ENCODE results near the gene PCDH1.
"Not testable (repeated sequence)": the region's sequence is repeated elsewhere in the genome, so short reads cannot be mapped to it uniquely, and the experiment has no call there.

PCDH1 gene

DNA sequence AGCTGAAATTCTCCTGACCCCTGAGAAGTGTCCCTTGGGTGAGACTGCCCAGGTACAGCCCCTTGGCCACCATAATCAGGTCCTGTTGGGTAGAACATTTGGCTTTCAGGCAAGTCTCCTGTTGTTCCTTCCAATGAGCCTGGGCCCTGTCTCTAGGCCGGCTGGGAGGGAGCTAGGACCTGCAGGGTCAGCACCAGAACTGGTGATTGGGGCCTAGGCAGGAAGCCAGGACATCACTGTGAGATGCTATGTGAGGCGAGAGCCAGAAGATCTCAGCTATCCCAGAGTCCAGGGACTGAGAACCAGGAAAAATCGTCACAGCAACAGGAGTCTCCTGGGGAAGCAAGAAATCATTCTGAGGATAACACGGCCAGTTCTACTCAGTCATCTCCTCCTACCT, 51.5 kb downstream of the PCDH1 start:
- no peak for DNase-seq

DNA sequence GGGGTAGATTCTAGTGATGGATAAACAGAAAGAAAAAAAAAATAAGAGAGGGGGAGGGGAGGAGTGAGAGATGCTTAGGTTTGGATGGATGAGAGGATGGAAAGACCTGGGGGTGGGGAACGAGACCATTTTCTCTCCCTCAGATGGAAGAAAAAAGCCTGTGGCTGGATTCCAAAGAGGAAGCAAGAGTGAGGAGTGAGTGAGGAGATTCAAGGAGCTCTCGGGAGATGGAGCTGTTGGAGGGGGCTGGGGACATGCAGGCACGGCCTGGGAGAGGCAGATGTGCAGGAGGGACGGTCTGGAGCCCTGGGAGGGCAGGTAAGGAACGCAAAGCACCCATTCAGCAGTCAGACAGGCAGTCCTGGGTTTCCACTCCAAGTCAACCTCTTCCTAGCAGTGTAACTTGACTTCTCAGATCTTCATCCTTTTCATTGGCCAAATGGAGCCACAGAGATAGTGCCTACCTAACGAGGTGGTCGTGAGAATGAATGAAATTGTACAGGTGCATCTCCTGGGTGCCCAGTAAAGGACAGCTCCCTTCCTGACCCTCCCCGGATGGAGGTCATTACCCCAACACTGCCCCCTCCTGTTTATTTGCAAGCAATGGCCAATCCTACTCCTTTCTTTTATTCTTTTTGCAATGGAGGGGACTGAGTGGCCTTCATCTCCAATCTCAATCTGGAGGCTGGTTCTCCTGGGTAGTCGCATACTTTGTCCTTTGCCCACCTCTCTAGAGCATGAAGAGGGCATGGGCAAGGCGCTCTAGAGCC, 52.2 kb downstream of the PCDH1 start:
- DNase-seq = no peak

DNA sequence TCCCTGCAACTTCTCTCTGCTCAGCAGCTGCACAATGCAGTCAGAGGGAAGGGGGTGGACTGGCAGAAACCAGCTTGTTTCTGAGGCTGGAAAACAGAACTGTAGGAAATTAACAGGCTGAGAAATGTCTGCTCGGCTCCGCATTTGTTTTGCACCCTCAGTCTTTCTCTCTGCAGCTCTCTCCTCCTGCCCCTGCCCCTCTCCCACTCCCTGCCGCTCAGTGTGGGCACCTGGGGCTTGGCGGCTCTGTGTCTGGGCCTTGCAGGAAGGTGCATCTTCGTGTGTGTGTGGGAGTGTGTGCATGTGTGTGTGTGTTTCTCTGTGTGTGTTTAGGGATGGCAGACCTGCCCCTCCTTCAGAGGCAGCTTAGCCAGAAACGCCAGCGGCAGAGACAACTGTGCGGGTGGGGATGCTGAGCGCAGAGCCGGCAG, 53.0 kb downstream of the PCDH1 start:
- DNase-seq = no peak

DNA sequence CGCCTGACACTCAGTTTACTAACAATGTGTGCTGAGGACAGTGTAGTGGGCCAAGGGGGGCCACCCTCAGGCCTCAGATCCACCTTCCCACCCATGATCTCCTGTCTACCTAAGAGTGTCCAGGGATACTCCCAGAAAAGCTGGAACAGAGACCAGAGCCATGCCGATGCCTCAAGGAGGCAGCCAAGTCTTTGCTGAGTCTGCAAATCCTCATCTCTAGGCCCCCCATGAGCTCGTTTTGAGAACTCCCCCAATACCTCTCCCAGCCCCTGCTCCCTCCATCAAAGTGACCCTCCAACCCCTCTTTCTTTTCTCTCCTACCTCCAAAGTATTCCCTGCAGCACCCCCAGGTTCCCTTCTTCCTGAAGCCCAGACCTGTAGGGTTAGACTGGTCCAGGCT, 53.5 kb downstream of the PCDH1 start:
- DNase-seq = no peak

DNA sequence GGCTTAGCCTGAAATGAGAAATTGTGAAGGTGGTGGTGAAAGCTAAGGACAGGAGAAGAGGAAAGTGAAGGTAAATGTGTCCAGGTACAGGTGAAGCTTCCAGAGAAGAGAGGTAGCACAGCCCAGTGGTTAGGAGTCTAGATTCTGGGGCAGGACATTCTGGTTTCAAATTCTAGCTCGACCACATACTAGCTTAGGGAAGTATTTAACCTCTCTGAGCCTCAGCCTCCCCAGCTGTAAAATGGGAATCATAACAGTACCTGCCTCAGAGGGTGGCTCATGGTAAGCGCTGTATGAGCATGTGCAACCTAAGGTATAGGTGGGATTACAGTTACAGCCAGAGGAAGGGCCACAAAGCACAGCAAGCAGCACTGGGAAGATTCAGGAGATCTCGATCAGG, 55.2 kb downstream of the PCDH1 start:
- no peak for DNase-seq

DNA sequence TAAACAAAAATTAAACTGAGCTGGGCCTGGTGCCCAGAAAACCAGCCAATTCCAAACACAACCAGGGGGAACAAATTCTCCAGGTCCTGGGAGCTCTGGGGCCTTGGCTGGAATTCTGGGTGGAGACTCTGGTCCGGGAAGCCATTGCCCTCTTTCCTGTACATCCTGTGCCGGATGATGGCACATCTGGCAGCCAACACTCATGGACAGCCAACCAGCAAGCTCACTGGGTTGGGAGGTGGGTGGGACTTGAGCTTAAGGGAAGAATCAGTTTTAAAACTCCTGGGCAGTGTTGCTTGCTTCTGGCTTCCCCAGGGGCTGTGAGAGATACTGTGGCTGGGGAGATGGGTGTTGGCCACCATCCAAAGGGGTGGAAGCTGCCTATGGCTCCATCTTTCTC, 56.1 kb downstream of the PCDH1 start:
- no peak for DNase-seq

DNA sequence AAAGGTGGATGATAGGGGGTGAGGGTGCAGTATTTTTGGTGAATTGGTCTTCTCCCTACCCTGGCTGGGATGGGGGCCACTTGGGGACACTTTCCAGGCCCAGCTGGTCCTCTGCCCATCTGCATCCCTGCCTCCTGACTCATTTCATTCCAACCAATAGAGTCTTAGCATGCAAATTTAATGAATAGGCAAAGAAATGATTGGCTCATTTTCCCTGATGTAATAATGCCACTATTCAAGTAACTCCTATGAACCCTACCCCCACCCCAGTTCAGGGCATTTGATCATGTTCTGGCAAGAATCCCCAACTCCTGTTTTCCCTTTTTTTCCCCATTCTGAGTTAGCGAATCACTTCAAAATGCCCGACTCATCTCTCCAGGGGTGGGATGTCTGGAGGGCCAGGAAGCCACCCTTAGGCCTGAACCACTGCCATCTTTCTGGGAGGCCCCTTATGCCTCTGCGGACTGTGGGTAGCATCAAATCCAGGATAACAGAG, 56.7 kb downstream of the PCDH1 start:
- DNase-seq = no peak

DNA sequence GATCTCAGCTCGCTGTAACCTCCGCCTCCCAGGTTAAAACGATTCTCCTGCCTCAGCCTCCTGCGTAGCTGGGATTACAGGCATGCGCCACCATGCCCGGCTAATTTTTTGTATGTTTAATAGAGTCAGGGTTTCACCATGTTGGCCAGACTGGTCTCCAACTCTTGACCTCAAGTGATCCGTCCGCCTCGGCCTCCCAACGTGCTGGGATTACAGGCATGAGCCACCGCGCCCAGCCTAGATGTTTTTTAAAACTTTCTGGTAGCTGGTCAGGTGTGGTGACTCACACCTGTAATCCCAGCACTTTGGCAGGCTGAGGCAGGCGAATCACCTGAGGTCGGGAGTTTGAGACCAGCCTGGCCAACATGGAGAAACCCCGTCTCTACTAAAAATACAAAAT, 57.5 kb downstream of the PCDH1 start:
- DNase-seq = not testable (repeated sequence)

DNA sequence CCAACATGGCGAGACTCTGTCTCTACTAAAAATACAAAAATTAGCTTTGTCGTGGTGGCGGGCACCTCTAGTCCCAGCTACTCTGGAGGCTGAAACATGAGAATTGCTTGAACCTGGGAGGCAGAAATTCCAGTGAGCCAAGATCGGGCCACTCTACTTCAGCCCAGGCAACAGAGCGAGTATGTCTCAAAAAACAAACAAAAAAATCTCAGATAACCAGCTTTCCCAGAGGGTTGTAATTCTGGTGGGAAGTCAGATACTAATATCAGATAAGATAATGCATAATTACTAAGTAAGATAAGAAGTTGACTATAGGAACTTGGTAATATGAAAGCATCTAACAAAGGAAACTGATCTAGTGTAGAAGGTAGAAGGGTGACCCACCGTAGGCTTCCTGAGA, 60.6 kb downstream of the PCDH1 start:
- no peak for DNase-seq

DNA sequence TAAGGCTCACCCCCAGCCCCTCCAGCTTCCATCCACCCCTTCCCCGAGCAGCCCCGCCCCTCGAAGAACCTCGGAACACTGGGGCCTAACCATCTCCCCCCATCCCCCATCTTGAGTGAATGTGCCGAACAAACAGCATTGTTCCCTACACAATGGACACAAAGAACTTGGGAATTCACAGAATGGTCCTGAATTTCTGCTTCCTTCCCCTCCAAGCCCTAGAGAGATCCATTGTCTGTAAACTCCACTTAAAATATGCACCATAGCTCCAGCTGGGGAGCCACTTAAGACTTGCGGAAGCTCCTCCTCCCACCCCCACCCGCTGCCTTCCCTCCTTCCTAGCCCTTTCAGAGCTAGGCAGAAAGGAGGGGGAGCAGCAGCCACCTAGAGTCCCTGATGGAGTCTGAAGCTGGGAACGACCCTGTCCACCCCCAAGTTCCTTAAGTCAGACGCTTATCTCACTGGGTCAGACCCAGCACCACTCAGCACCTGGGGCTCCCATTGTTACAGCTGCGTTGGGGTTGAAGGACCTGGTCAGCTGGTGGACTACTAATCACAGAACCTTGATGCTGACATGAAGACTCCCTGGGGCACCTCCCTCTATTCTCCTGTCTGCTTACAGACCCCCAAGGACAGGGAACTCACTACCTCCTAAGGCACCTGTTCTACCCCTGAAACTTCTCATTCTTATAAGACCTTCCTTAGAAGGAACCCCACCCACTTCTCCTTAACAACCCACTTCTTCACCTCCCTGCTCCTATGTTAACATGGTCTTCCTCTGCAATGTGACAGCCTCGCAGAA, 61.4 kb downstream of the PCDH1 start:
- DNase-seq = no peak

DNA sequence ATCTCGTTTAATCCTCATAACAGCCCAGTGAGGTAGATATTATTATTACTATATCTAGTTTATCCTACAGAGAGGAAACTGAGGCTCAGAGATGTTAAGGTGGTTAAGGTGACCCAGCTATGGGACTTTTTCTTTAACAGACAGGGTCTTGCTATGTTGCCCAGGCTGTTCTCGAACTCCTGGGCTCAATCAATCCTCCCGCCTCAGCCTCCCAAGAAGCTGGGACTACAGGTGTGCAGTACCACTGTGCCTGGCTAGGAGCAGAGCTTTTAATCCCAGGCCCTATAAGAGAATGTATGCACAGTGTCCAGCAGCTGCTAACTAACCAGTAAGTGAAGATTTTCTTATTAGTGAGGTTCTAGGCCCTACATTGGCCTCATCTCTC, 62.4 kb downstream of the PCDH1 start:
- no peak for DNase-seq

DNA sequence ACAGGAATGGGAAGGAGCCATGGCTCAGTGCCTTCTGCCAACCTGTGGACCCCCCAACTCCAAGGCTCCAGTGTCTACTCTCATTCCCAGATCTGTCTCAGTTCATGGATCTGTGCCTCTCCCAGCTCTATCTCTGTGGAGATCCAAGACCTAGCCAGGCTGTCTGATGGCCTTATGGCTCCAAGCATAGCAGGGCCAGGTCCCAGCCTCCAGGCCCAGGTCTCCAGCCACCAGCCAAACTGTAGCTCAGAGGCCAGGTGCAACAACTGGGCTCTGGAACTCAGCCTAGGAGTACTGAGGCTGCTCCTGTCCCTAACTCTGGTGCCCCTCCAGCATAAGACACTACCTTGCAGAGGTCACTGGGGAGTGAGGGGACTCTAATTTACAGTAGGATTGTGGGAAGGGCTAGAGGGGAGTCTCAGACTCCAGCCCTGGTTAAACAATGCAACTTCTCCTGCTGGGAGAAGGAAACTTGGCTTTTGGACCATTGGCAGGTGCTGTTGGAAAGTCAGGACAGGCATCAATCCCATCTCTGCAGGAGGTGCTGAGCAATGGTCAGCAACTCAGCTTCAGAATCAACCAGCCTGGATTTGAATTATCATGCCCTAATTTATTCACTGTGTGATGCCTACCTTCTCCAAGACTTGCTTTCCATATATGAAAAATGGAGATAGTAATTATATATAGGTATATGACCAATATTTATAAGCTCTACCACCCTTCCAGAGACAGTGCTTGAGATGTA, 63.0 kb downstream of the PCDH1 start:
- DNase-seq = no peak

DNA sequence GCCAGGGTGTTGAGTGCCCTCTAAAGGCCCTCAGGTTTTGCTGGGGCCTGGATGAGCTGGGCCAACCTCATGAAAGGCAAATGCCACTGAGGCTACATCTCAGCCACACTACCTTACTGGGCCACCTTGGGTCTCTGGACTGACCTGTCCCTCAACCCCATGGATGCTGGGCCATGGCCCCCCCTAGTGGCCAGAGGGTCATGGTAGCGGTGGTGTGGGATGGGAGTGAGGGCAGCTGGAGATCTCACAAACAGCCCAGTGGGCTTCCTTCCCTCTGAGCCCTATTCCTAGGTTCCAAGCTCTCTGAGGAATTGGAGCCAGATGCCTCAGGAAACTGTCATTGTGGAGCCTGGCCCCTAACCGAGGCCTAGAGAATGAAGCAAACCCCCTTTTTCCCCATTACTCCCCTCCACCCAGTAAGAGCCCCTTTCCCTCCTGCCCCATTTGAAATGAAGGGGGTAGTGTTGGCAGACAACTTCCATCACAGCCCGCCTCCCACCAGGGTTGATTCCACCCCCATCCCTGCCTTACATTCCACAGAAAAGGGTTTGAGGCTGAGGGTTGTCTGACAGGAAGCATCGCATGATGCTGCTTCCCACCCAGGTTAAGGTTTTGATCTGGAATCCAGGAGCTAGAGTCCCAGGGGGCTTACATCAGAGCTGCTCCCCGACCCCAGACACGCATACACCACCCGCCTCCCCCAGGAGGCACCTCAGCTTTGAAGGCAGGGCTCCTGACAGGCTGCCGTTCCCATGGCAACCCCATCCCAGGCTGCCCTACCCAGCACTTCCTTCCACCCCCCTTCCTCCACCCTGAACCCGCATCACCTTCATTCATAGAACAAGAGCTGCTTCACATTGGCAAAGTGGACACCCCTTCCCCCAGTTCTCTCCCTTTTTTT, 63.9 kb downstream of the PCDH1 start:
- peak; percentile 36 for DNase-seq

DNA sequence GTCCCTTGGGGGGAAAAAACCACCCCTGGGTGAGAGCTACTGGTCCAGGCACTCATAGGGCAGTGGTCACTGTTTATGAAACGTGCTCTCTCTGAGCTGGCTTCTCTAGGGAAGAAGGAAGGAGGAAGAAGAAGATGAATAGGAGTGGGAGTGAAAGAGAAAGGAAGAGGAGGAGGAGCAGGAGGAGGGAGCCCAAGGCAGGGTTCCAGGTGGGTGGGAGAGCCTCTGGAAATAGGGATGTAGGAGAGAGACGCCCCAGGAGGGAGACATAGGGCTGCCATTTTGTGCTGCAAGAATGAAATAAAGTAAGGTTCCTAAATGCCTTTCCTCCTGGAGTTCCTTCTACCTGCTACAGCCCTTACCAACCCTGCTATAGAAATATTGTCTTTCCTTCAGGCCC, 65.7 kb downstream of the PCDH1 start:
- no peak for DNase-seq

DNA sequence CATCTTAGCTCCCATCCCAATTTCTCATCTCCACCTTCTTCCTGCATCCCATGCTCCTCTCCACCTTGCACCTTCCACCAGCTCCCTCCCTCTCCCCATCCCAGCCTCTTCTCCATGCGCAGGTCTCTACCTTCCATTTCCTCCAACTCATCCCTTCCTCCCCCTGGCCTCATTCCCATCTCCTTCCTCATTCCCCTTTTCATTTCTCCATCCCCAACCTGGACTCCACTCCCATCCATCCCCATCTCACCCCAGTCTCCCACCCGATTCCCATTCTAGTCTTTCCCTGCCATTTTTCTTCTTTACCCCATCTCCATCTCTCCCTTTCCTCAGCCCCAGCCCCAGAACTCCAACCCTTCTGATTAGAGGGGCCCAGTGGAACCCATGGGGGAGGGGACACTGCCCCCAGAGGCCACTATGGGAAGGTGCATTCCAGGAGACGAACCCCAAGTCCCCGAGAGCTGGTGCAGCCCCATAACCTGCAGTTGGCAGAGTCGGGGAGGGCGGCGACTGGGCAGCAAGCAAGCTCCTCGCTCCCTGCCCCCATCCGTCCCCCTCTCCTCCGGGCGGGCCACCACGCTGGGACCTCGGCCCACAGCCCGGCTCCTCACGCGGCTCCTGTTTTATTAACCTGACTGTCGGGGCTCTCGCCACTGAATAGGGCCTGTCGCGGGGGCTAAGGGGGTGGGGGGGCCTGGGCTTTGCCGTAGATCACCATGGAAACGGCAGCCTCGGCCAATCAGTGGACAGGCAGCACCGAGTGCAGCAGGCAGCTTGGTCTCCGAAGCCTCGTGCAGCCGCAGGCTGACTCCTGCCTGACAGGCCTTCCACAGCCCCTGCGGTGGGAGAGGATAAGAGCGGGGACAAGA, 66.7 kb downstream of the PCDH1 start:
- DNase-seq = peak; percentile 17

DNA sequence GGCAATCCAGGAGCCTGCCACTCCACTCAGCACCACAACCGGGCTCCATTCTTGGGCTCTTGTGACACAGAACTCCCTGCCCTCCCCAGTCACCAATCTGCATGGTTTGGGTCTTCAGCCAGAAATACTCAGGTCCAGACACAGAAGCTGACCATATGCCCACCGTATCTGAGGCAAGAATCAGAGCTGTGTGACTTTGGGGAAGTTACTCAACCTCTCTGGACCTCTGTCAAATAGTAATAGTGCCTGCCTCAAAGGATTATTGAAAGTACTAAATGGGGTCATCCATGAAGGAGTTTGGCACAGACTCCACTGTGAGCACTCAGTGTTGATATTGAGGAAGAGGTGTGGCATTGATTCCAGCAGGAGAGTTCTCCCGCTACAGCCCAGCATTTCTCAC, 67.5 kb downstream of the PCDH1 start:
- DNase-seq = no peak

DNA sequence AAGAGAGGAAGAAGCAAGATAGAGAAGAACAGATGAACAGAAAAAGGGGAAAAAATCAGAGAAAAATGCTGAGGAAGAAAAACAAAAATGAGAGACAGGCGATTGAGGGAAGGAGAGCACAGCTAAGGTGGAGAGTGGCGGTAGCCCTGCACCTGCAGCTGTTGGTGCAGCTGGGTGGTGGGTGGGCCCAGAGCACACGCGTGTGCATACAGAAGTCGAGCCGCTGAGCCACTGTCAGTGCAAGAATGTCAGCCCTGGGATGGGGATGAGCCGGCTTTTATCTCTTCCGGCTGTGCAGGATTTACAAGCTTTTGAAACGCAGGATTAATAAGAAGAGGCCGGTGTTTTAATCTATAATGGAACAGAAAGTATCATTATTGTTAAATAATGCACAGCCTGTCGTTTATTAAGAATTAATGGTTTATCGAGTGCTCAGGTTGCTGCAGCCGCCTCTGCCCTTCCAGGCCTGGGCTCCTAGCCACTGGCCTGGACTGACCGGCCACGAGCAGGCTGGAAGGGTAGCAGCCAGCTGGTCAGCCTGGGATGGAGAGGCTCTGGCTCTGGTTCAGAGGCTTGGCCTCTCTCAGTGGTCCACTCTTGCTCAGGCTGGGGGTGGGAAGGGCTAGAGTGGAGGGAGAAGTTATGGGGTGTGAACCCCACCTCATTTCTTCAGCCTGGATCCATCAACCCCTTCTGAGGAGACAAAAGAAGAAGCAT, 68.7 kb downstream of the PCDH1 start:
- no peak for DNase-seq

DNA sequence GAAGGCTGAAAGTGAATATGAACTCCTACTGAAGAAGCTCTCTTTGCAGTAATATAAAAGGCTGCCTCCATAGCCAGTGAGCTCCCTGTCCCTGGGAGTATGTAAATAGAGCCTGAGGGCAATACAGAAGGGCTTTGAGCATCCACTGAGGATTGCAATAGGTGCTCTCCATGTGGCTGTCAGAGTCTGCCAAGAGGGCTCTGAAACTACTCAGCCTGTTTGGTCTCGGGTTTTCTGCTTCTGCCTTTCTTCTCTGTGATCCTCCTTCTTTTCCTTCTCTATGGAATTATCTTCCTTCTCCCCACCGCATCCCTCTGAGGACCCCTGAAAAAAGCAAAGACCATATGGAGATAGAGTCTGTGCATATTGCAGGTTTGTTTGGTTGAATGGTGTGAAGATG, 69.4 kb downstream of the PCDH1 start:
- DNase-seq = no peak

DNA sequence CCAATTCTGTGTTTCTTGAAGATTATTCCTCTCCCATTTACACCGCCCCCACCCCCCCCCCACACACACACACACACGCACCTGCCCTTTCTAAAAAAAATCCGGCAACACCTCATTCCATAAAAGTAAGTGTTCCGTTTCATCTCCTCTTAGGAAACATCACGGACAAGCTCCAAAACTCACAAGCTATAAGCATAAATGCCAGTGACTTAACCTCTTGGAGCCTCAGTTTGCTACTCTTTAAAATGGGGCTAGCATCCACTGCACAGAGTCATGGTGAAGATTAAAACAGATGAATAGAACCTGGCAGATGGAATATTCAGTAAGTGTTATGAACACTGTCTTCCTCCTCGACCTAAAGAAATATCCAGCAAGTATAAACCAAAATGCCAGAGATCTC, 70.5 kb downstream of the PCDH1 start:
- DNase-seq = no peak

DNA sequence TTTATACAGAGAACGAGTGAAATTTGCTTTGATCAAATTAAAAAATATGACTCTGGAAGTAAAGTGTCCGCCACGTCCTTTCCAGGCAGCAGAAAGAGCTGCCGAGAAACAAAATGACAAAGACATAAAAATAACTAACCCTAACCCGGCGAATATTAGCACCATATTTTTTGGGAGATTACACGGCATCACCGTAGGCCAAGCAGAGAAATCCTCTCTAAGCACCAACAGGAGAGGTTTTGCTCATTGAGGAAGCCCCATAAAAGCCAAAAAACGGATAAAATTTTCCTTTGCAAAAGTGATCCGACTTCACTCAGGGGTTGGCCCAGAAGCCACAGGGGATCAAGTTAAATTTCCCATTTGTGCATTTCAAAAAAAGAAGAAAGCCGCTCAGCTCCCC, 70.9 kb downstream of the PCDH1 start:
- no peak for DNase-seq

DNA sequence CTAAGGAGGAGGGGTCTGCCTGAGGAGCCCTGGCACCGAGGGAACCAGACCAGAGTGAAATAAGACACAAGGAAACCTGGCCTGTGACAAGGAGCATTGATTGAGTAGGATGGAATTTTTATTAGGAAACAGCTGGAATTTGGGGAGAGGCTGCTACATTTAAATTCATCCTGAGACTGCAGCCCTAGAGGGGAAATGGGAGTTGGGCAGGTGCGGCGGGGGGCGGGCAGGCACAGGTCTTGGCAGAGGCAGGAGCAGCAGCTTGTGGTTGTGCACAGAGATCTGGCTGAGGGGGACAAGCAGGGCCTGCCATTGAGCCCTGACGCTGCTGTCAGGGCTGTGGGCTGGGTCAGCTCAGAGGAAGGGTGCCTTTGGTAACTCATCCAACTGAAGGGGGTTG, 71.6 kb downstream of the PCDH1 start:
- DNase-seq = no peak

Data from stimulated activated CD4-positive, alpha-beta T cell treated with anti-CD3 and anti-CD28 coated beads, Interleukin-4, amount 100 ng/mL, for 1 hour (primary cell).